GDM1 (cell line): Measurements from ENCODE around the gene PRKAR1B.
"Not testable (repeated sequence)": the region's sequence is repeated elsewhere in the genome, so short reads cannot be mapped to it uniquely, and the experiment has no call there.

ENCODE experiments used
- DNase-seq: peaks from one replicate; lab custom pipeline; 2025; lab: John Stamatoyannopoulos, UW

The PRKAR1B gene

DNA sequence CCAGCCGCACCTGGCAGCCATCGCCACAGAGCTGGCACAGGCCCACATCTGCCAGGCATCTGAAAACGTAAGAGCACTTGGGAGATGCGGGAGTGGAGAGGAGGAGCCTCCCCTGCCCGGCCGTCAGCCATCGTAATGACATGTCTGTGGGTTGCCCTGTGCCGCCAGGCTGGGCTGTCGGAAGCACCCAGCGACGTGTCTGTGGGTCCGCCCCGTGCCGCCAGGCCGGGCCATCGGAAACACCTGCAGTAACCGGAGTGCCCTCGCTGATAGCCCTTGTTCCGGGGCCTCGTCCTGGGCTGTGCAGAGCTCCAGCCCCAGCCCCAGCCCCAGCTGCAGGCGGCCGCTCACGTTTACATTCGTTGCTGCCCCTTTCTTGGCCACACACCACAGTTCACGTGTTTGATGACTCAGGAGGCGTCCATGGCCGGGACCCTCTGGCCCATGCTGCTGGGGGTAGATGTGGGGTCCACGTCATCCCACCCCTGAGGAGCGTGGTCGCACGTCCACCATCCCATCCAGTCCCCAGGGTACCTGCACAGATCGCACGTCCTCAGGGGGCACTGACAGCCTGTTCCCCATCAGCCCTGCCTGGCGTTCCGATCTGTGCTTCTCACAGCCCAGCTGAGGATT is 30.0 kb upstream of the PRKAR1B start:
- no peak for DNase-seq

DNA sequence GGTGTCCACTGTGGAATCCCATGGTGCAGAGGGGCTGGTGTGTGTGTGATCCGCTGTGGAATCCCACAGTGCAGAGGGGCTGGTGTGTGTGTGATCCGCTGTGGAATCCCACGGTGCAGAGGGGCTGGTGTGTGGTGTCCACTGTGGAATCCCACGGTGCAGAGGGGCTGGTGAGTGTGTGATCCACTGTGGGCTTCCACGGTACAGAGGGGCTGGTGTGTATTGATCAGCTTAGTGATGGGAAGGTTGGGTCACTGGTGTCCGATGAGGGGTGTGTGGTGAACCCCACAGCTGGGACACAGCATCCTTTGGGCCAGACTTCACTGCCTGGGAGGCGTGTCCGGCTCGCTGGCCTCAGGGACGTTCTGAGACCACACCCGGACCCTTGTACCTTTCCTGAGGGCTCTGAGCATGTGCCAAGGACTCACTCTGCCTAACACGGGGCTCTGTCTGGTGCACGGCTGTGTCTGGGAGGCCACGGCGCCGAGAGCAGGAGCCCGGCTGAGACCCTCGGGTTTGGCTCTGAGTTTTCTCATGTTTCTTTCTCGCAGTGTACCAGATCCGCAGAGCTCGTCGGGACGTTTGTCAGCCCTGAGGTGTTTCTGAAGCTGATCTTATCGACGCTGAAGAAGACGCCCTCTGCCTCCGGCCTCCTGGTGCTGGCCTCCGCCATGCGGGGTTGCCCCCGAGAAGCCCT is 29.3 kb upstream of the PRKAR1B start:
- no peak for DNase-seq

DNA sequence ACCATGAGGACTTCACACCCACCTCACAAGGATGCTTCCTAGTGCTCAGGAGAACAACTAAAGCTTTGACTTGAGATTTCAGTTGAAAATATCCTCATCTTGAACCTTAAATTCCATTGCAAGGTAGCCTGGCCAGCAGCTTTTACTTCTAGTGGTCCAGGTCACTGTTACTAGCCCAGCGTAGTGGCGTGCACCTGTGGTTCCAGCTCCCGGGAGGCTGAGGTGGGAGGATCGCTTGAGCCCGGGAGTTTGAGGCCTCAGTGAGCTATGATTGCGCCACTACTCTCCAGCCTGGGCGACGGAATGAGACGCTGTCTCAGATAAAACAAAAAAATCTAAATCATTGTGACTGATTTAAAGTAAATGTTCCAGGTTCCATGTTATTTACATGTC is 28.3 kb upstream of the PRKAR1B start:
- no peak for DNase-seq

DNA sequence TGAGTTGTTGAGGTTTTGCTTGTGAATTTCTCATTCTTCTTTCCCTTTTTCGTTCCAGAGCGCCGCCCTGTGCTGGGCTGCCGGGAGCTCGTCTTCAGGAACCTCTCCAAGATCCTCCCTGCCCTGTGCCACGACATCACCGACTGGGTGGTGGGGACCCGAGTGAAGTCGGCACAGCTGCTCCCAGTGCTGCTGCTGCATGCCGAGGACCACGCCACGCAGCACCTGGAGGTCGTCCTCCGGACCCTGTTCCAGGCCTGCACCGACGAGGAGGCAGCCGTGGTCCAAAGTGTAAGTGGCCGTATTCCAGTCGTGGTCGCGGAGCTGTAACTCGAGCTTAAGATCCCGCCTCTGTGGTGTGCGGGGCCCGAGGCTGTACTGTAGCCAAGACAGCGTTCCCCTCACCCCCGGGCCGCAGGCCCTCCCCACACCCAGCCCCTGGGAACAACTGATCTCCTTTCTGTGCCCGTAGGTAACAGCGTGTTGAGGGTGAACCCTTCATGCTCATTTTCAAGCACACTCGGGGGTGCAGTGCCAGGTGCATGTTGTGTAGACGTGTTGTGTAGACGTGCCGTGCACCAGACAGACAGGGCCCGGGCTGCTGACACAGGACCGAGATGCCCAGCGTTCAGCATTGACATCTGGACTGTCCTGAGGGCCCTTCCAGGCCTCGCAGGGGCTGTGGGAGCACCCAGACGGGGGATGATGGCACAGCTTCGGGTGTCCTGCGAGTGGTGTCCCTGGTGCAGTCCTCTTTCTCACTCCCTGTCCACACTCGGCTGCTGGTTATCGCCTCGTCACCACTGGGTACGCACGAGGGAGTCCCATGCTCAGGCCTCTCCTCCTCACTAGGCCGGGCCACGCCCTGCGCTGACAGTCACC is 27.7 kb upstream of the PRKAR1B start:
- no peak for DNase-seq

DNA sequence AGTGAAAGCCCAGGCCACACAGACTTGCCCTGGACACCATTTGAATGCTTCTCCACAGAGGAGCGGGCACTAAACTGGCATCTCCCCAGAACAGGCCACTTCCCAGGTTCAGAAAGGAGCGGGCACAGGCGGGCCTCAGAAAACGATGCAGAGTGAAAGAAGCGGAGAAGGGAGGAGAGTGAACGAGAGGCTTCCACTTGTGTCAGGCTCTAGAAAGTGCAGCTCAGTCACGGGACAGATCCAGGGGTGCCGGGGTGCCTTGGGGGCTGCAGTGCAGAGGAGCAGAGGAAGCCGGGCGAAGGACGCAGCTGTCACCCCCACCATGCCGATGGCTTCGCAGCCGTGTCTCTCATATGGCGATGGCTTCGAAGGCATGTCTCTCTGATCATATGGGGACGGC is 26.1 kb upstream of the PRKAR1B start:
- no peak for DNase-seq

DNA sequence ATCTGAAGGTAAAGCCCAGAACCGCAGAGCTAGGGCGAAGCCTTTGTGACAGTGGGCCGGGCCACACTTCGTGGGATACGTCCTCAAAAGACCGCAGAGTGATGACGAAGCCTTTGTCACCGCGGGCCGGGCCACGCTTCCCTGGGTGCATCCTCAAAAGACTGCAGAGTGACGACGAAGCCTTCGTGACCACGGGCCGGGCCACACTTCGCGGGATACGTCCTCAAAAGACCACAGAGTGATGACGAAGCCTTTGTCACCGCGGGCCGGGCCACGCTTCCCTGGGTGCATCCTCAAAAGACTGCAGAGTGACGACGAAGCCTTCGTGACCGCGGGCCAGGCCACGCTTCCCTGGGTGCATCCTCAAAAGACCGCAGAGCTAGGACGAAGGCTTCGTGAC is 25.2 kb upstream of the PRKAR1B start:
- DNase-seq, result not testable (repeated sequence)

DNA sequence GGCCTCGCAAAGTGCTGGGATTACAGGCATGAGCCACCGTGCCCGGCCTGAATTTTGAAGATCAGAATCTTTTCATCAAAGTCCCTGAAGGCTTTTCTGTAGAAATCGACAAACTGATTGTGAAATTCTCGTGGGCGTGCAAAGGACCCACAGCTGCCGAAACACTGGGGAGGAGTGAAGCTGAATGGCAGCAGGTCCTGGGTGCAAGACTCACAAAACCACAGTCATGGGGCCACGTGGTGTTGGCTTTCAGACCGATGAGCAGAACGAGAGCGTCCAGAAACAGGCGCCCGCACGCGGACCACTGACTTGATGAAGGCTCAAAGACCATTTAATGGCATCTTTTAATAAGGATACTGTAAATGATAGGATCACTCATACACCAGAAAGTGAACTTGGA is 24.7 kb upstream of the PRKAR1B start:
- DNase-seq, result no peak

DNA sequence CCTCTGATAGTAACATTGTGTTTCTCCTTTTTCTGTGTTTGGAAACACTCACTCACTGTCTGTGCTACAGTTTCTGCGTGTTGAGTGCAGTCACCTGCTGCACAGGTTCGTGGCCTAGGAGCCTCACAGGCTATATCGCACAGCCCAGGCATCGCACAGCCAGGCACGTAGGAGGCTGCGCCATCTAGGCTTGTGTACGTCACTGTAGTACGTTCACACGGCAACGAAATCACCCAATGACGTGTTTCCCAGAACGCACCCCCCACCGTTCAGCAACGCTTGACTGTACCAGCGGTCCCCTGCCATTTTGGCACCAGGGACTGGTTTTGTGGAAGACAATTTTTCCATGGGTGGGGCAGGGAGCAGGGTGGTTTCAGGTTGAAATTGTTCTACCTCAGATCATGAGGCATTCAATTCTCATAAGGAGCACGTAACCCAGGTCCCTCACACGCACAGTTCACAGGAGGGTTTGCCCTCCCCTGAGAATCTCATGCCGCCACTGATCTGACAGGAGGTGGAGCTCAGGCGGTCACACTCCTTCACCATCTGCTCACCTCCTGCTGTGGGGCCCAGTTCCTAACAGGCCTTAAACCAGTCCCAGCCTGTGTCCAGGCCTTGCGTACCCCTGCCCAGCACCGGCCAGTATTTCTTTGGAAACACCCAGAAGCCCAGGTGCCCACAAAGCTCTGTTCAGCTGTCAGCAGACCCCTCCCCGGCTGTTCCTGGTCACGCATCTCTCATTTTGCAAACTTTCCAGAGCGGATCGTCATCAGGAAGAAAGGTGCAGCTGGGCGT is 23.2 kb upstream of the PRKAR1B start:
- DNase-seq, result no peak

DNA sequence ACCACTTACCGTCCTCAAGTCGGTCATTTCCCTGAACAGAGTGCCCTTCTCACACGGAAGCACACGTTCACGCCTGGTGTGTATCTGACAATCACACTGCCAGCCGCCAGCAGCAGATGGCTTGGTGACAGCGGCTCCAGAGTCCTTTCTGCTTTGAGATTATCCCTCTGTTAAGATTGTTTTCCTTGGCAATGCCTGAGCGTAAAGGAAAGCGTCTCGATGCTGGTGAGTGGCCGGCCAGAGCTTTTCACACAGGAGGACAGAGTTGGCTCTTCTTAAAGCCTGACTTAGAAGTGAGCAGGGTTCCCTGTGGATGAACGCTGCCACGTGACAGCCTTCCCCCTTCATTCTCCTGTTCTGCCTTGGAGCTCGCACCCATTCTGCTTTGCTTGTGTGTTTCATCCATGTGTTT is 22.1 kb upstream of the PRKAR1B start:
- DNase-seq, result no peak

DNA sequence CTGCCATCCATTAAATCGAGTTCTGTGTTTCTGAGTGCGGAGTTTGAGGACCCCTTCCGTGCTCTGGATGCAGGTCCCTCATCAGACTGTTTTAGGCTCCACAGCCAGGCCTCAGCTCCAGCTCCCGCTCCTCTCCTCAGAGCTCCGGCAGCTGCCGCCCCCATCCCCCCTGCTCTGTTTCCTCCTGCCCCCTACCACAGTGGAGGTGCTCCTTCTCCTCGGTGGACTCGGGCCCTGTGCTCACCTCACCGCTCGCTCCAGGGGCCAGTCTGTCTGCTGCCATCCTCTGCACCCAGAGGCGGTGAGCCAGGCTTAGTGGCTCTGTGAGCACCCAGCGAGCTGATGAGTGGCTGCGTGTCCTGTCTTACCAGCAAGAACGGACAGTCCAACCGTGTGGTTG is 21.4 kb upstream of the PRKAR1B start:
- DNase-seq, result no peak

DNA sequence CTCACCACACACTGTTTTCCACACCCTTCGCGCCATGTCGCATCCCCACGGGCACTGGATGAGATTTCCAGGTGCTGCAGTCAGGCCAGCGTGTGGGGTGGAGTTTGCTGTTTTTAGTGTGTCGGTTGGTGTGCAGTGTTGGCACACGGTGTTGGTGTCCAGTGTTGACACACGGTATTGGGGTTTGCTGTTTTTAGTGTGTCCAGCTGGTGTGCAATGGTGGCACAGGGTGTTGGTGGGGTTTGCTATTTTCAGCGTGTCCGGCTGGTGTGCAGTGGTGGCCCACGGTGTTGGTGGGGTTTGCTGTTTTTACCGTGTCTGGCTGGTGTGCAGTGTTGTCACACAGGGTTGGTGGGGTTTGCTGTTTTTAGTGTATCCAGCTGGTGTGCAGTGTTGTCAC is 20.1 kb upstream of the PRKAR1B start:
- no peak for DNase-seq

DNA sequence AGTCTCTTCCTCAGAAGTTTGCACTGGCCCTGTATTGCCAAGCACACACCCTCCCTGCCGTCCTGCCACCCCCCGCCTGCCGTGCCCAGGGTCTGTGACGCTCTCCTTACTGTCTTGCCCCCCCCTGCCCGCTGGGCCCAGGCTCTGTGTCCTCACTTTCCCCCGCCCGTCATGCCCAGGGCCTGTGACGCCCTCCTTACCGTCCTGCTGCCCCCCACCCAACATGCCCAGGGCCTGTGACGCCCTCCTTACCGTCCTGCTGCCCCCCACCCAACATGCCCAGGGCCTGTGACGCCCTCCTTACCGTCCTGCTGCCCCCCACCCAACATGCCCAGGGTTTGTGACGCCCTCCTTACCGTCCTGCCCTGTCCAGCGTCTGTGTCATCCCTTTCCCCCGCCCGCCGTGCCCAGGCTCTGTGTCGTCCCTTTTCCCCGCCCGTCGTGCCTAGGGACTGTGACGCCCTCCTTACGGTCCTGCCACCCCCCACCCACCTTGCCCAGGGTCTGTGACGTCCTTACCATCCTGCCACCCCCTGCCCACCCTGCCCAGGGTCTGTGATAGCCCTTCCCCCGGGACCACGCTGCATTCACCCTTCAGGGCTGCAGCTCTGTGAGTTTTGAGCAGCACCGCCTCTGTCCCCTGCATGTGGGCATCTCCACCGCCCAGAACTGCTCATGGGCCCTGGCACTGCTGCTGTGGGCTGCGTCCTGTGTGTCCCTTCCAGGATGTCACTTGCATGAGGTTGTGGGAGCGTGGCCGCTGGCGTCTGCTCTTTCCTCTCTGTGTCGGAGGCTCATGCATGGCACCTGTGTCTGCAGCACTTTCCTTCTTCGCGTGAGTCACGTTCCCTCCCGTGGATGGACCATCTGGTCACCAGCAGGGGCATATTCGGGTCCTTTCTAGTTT is 19.3 kb upstream of the PRKAR1B start:
- no peak for DNase-seq

DNA sequence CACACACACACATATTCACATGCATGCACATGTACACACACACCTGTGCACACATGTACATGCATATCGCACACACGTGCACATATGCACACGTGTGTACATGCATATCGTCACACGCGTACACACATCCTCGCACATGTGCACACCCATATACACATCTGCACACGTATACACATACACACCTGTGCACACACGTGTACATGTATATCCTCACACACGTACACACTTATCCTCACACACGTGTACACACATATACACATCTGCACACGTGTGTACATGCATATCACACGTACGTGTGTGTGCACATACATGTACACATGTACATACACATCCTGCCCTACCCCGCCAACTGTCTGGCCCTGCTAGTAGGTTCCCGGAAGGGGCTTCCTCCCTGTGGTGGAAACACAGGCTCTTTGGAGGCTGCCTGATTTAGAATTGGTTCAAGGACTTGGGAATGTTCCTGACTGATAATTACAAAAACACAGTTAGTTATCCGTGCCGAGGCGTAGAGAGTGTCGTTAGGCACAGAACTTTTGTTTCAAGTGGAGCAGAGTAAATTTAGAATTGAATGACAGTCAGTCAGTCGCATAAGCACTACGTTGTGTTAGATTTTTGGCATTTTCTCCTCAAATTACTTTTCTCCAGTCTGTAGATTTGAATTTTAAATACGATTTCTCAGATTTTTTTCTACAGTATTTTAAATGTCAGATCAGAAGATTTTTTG is 18.5 kb upstream of the PRKAR1B start:
- DNase-seq, result no peak

DNA sequence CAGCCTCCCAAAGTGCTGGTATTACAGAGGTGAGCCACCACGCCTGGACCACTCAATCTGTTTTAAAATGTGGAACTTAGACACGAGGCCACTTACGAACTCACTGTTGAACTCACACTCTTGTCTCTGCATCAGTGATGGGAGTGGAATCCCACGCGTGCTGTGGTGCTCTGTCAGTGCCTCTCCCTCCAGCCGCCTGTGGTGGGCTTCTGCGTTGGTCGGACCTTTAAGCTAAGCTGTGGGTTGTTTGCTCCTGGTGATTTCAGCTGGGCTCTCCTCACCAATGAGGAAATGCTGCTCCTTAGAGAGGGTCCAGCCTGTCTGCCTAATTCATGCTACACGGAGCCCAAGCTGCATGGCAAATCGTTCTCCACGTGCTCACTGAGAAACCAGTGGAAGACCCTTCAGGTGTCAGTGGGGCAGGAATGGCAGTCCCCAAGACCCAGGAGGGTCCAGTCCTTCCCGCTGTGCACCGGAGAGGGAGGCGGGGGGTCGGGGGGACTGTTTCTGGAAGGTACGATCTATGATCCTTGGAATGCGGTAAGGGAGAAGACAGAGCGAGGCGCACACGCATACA is 17.9 kb upstream of the PRKAR1B start:
- DNase-seq, result no peak

DNA sequence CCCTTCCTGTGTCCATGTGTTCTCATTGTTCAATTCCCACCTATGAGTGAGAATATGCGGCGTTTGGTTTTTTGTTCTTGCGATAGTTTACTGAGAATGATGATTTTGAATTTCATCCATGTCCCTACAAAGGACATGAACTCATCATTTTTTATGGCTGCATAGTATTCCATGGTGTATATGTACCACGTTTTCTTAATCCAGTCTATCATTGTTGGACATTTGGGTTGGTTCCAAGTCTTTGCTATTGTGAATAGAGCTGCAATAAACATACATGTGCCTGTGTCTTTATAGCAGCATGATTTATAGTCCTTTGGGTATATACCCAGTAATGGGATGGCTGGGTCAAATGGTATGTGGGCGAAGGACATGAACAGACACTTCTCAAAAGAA is 17.0 kb upstream of the PRKAR1B start:
- DNase-seq, result not testable (repeated sequence)

DNA sequence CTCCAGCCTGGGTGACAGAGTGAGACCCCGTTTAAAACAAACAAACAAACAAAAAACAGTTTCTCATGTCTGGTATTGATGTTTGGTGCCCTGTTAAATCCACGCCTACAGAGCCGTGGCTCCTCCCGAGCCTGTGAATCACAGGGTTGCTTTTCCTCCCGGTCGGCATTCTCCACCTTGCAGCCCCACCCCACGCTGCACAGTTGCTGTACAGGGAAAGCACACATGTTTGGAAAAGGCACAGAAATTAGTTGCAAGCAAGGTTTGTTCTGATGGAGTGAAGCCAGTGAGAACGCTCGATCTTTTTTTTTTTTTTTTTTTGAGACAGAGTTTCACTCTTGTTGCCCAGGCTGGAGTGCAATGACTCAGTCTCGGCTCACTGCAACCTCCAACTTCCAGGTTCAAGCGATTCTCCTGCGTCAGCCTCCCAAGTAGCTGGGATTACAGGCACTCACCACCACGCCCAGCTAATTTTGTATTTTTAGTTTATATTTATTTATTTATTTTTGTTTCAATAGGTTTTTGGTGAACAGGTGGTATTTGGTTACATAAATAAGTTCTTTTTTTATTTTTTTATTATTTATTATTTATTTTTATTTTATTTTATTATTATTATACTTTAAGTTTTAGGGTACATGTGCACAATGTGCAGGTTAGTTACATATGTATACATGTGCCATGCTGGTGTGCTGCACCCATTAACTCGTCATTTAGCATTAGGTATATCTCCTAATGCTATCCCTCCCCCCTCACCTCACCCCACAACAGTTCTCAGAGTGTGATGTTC is 16.5 kb upstream of the PRKAR1B start:
- DNase-seq, result not testable (repeated sequence)

DNA sequence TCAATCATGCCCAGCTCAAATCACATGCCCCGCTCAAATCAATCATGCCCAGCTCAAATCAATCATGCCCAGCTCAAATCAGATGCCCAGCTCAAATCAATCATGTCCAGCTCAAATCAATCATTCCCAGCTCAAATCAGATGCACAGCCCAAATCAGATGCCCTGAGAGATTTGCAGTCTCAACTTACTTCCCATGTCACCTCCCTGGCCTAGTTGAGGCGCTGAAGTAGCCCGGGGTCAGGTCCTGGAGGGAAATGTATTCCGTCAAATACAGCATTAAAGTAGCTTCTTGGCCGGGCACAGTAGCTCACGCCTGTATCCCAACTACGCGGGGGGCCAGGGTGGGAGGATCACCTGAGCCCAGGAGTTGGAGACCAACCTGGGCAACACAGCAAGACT is 15.7 kb upstream of the PRKAR1B start:
- no peak for DNase-seq

DNA sequence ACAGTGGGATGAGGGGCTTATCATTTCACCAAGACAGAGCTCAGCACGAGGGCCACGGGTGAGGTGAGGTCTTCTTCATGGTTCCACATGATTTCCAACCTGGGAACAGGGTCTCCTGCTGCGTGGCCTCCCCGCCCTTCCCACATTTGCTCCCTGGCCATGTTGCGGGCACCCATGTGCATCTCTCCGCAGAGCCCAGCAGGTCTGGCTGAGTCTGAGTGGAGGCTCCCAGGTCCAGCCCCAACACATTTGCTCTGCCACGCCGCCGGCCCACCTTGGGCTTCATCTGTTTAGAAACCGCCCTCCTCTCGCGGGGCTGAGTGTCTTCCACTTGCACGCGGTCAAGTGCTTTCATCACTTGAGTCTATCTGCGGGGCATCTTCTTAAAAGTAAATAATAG is 14.8 kb upstream of the PRKAR1B start:
- no peak for DNase-seq

DNA sequence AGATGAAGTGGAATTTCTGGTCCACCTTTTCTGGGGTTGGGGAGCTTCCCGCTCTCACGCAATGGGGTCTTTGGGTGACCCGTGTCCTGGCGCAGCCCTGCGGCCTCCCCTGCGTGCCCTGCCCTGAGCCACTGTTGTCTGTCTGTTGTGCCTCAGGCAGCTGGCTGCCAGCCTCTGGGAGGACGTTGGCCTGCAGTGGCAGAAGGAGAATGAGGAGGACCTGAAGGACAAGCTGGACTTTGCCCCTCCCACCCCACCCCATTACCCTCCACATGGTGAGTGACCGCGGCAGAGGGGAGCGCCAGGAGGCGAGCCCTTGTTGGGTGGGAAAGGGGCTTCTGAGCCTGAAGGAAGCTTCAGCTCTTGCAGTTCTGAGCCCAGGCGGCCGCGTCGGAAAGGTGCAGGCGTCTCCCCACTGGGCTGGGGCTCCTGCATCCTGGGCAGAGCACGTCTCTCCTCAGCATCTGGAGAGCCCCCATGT is 14.2 kb upstream of the PRKAR1B start:
- DNase-seq, result no peak
